Progenitor cell of endocrine pancreas (in vitro differentiated cells): ENCODE measurements around the gene CCDC120. TPM values are rescaled to one million over a fixed set of nuclear protein-coding genes. Genes with fewer than 3 reads are reported as not detected.

Source experiments
- DNase-seq: peaks from one replicate; pipeline ENCODE4 v3.0.0; 2021; ENCODE audit warnings: low spot score; ENCODE audit not compliant: unreplicated experiment
- H3K27ac Mint-ChIP-seq: 2 replicates; pipeline ENCODE4 v1.8.0; 2021; ENCODE audit warnings: mild to moderate bottlenecking, moderate library complexity, mixed read lengths
- H3K27me3 Mint-ChIP-seq: 2 replicates; pipeline ENCODE4 v1.8.0; 2021; ENCODE audit warnings: mixed read lengths
- H3K36me3 Mint-ChIP-seq: 2 replicates; pipeline ENCODE4 v1.8.0; 2022; ENCODE audit warnings: mixed read lengths; ENCODE audit not compliant: insufficient read depth
- H3K4me1 Mint-ChIP-seq: 2 replicates; pipeline ENCODE4 v1.8.0; 2021; ENCODE audit warnings: low read depth, mixed read lengths
- H3K4me3 Mint-ChIP-seq: 2 replicates; pipeline ENCODE4 v1.8.0; 2021; ENCODE audit warnings: low read depth, mild to moderate bottlenecking, moderate library complexity, mixed read lengths
- H3K9me3 Mint-ChIP-seq: 2 replicates; pipeline ENCODE4 v1.8.0; 2021; ENCODE audit warnings: low read depth, mixed read lengths
- total RNA-seq: library from RNA; stranded (reverse); gene quantifications from 2 replicates; pipeline ENCODE4 v1.2.1, GENCODE V29; 2021
- TF ChIP-seq, protein P1 (sequence below): fragments of 200-600 bp; sonication (generic); IDR thresholded peaks from one replicate; pipeline ENCODE4 v1.5.0; 2021; ENCODE audit warnings: antibody characterized with exemption, mild to moderate bottlenecking; ENCODE audit not compliant: unreplicated experiment

Gene CCDC120
- total RNA-seq, 1 donor from 2014 or later = 27.1 TPM

DNA sequence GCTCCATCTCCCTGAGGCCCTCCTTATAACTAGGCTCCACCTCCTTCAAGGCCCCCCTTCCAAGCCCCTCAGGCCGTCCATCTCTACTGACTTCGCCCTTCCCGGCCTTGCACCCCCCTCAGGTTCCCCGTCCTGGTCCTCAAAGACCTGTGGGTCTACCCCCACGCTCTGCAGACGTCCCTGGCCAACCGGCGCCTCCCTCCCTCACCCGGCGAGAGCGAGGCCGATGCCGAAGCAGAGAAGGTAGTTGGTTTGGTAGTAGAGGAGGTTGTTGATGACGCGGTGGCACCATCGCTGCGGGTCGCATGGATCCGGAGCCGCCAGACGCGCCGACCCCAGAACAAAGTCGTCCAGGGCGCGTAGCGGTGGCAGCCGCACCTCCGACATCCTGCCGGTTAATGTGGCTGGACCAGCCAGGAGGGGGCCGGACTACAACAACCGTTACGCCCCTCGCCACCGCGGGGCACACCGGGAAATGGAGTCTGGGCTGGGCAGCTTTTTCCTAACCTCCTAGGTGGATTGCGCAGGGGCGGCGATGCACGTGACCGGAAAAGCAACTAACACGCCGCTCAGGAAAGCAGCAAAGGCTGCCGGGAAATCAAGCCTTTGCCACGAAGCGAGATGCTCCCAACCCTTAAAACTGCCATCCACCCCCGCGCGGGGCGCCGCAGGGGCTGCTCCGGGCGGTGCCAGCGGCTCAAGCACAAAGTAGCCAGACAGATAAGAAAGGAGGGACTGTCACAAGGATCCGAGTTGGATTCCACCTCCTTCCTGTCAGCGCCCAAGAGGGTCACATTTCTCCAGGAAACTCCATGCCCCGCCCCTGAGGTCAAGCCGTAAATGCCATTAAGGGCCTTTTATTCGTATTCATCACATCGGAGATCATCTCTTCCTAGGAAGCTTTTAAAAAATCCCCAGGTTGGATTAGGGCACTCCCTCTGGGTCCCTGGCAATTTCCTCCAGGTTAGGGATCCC lies 15.1 kb downstream of the CCDC120 start, which contains the start of gene PRAF2:
TSS of gene PRAF2 (minus strand) at position 402 of the 975 bp plus-strand sequence. CDS start at position 387, 15 bp downstream.
- Mint-ChIP-seq H3K9me3 (no peaks in the 10 kb centered on the region), H3K36me3 (no peaks in the 10 kb centered on the region), H3K4me1 (peaks cover 5% of the 10 kb centered on the region), H3K4me3 (peak within 1 kb of the TSS; percentile 82), H3K27ac (peak within 1 kb of the TSS; percentile 80), H3K27me3 (no peaks in the 10 kb centered on the region)
- DNase-seq = peak; percentile 69
- TF ChIP-seq, protein P1, sequence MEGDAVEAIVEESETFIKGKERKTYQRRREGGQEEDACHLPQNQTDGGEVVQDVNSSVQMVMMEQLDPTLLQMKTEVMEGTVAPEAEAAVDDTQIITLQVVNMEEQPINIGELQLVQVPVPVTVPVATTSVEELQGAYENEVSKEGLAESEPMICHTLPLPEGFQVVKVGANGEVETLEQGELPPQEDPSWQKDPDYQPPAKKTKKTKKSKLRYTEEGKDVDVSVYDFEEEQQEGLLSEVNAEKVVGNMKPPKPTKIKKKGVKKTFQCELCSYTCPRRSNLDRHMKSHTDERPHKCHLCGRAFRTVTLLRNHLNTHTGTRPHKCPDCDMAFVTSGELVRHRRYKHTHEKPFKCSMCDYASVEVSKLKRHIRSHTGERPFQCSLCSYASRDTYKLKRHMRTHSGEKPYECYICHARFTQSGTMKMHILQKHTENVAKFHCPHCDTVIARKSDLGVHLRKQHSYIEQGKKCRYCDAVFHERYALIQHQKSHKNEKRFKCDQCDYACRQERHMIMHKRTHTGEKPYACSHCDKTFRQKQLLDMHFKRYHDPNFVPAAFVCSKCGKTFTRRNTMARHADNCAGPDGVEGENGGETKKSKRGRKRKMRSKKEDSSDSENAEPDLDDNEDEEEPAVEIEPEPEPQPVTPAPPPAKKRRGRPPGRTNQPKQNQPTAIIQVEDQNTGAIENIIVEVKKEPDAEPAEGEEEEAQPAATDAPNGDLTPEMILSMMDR = no peak

DNA sequence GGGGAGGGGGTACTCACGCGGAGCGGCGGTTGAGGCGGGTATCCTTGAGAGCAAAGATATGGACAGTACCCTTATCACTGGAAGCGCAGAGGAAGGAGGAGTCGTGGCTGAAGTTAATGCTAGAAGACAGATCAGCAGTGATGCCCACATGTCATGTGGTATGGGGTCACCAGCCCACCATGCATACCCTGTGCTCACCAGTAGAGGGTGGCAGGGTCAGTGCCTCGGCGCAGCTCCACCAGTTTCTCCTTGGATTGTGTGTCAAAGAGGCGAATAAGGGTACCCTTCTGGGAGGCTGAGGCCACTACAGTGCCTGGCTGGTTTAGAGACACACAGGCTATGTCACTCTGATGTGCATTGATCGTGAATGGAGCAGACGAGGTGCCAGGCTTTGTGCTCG lies 16.5 kb downstream of the CCDC120 start:
- Mint-ChIP-seq H3K27me3 (no peaks in the 10 kb centered on the region), H3K27ac (no peak overlapping the region), H3K36me3 (no peaks in the 10 kb centered on the region), H3K4me1 (peaks cover 8% of the 10 kb centered on the region), H3K9me3 (no peaks in the 10 kb centered on the region), H3K4me3 (no peak overlapping the region)
- DNase-seq = no peak
- TF ChIP-seq, protein P1 = peak; percentile 14

DNA sequence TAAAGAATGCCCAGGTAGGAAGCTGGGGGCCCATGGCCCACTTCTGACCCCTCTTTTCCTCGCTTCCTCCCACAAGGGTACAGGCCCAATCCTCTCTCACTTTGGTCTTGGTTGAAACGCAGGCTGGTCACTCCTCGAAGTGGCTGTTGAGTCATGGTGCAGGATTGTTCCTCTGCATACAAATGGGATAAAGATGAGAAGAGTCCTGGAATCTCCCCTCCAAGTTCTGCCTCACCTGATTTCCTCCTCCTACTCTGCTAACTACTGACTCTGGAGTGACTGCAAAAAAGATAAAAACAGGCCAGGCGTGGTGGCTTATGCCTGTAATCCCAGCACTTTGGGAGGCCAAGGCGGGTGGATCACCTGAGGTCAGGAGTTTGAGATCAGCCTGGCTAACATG lies 19.1 kb downstream of the CCDC120 start:
- no peak overlapping the region for H3K27ac Mint-ChIP-seq
- H3K4me1 Mint-ChIP-seq = peaks cover 6% of the 10 kb centered on the region
- no peak overlapping the region for H3K4me3 Mint-ChIP-seq
- no peak for DNase-seq
- H3K36me3 Mint-ChIP-seq = no peaks in the 10 kb centered on the region
- H3K27me3 Mint-ChIP-seq = no peaks in the 10 kb centered on the region
- H3K9me3 Mint-ChIP-seq = no peaks in the 10 kb centered on the region
- TF ChIP-seq, protein P1 = no peak

DNA sequence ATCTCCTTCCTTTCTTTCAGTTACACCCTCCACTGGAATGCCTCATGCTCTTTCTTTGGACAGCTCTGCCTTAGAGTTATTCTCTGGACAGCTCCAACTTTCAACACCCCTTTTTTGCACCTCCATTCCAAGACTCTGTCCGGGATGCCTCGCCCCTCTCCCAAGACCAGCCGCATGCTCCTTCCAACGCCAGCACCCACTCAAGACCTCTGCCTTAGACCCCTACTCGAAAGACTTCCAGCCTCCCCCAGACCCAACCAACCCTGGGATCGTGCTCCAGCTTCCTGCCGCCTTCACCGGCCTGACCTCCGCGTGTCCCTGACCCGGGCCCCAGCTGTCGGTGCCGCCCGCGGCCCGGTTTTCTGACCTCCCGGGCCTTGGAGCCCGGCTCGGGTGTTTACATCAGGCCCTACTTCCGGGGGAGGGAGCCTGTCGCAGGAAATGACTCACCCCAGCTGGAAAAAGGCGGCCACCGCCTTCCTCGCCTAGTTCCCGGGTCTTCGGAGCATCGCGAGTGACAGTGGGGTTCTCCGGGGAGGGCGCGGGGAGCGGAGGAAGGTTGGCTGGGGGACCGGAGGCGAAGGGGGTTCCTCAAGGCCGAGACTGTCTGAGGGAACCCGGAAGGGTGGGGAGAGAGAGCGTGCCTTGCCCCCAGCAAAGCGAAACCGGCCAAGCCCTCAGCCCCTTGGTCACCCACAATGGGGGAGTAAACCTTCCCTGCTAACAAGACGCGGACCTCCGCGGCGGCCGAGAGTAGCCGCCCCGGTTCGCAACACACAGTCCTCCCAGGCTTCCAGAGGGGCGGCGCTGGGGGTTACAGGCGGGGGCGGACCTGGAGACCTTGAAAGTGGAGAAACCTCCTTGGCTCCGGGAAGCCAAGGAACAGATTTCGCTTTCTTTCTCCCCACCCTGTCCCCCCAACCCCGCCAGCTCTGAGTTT lies 21.0 kb downstream of the CCDC120 start, which contains the start of gene WDR45:
TSS of gene WDR45 (minus strand) at position 399 of the 940 bp plus-strand sequence. CDS start 1,792 bp downstream, outside the sequence.
- Mint-ChIP-seq H3K36me3 (peaks cover 2% of the 10 kb centered on the region), H3K4me3 (peak within 1 kb of the TSS; percentile 80), H3K4me1 (peaks cover 3% of the 10 kb centered on the region), H3K27me3 (no peaks in the 10 kb centered on the region), H3K27ac (peak within 1 kb of the TSS; percentile 92), H3K9me3 (no peaks in the 10 kb centered on the region)
- TF ChIP-seq, protein P1 = no peak
- DNase-seq = no peak
